Measurements from ENCODE around the gene MLX.

Gene MLX

GRCh38 chr17:42578282-42578869 is 11.5 kb downstream of the MLX start:
- TF ChIP-seq CTCF (conservative IDR thresholded peaks at IDR 0.05), result peak; percentile 69
- H3K27ac ChIP-seq, result peak overlapping the region; percentile 81

DNA sequence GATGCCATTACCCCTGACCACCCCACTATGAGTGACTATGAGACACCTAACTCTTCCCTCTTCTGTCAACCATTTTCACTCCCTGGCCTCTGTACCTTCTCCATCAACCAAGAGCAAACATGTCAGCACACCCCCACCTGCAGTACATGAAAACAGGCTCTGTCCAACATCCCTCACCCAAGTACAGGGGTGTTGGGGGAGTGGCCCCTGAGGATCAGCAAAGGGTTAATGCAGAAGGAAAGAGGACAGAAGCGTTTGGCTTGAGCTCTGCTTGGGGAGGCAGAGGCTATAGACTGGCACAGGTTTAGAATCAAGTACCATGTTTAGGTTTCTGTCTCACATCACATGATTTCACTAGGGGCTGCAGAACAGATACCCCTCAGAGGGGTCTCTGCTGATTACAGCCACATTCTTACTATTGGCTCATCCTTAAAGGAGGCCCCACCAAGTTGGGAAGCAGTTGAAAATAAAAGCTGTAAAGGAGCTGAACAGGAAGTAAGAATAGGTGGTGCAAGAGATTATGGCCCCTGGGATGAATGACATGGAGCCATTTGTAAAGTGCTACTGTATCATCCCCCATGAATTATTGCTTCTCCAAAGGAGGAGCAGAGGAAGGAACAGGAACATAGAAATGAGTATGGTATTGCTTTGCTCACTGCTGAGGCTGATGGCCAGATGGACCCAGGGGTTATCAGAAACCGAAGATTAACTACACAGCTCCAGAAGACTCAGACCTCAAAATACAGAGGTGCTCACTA is 13.1 kb downstream of the MLX start:
- no peak overlapping the region for H3K27ac ChIP-seq
- TF ChIP-seq CTCF (conservative IDR thresholded peaks at IDR 0.05), result no peak

- H3K27ac ChIP-seq, result no peak overlapping the region
- no peak for TF ChIP-seq CTCF (conservative IDR thresholded peaks at IDR 0.05)
Measured at GRCh38 chr17:42581744-42582270, 14.9 kb downstream of the MLX start.

- no peak for TF ChIP-seq CTCF (conservative IDR thresholded peaks at IDR 0.05)
- H3K27ac ChIP-seq, result no peak overlapping the region
Measured at GRCh38 chr17:42584880-42585279, 18.0 kb downstream of the MLX start.

DNA sequence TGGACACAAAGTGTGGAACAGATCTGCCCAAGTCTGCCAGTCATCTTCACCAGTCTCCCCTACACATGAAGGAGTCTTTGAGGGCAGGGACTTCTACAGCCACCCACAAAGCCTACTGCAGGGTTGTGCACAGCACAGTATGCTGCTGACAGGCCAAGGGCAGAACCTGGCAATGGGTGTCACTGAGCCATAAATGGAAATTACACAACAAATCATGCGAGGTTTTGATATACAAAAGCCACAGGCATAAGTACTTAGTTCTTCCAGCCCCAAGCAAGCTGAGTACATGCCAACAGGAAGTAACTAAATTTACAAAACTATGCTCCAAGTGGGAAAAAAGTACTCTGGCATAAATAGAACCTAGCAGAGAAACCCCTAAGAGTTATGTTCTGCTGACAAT is 18.5 kb downstream of the MLX start:
- H3K27ac ChIP-seq, result no peak overlapping the region
- no peak for TF ChIP-seq CTCF (conservative IDR thresholded peaks at IDR 0.05)

- H3K27ac ChIP-seq, result no peak overlapping the region
- no peak for TF ChIP-seq CTCF (conservative IDR thresholded peaks at IDR 0.05)
Measured at GRCh38 chr17:42586514-42587230, 19.8 kb downstream of the MLX start.

GRCh38 chr17:42590886-42591285 is 24.0 kb downstream of the MLX start:
- no peak overlapping the region for H3K27ac ChIP-seq
- TF ChIP-seq CTCF (conservative IDR thresholded peaks at IDR 0.05), result no peak
